Tibial nerve (tissue), 4 donors: ENCODE results near the gene SLC25A4. TPM values are rescaled to one million over a fixed set of nuclear protein-coding genes. Genes with fewer than 3 reads are reported as not detected.

Source experiments
- DNase-seq, 2 donors: peaks; one replicate each; pipeline ENCODE4 v3.0.0-alpha.2; 2019; ENCODE audit warnings: low spot score in 2 of 2
- H3K27ac ChIP-seq, 4 donors: fragments of 200-600 bp; sonication (generic) in 3 of 4; one replicate each; pipeline ENCODE4 v1.5.1; 2017 to 2019; ENCODE audit warnings: mild to moderate bottlenecking in 1 of 4
- H3K27me3 ChIP-seq, 2 donors: fragments of 200-600 bp; sonication (generic) in 1 of 2; one replicate each; pipeline versions ENCODE4 v1.5.1 to v1.6.0; 2017 to 2019
- H3K36me3 ChIP-seq, 3 donors: fragments of 200-600 bp; sonication (generic); one replicate each; pipeline ENCODE4 v1.5.1; 2018 to 2019
- H3K4me1 ChIP-seq, 4 donors: fragments of 200-600 bp; sonication (generic) in 3 of 4; one replicate each; pipeline ENCODE4 v1.5.1; 2017 to 2019
- H3K4me3 ChIP-seq, 4 donors: fragments of 200-600 bp; sonication (generic) in 3 of 4; one replicate each; pipeline ENCODE4 v1.5.1; 2017 to 2019; ENCODE audit warnings: mild to moderate bottlenecking in 1 of 4, moderate library complexity in 1 of 4
- H3K9me3 ChIP-seq, 4 donors: fragments of 200-600 bp; sonication (generic) in 3 of 4; one replicate each; pipeline ENCODE4 v1.5.1; 2017 to 2019
- EP300 ChIP-seq, 2 donors: sonication (generic); formaldehyde crosslinking; IDR thresholded peaks; one replicate each; pipeline ENCODE4 v1.6.1; 2017; ENCODE audit warnings: antibody characterized with exemption in 2 of 2, mild to moderate bottlenecking in 1 of 2
- POLR2A ChIP-seq, 2 donors: fragments of 450-650 bp; IDR thresholded peaks; one replicate each; pipeline ENCODE4 v1.6.1; 2017; ENCODE audit warnings: antibody characterized with exemption in 2 of 2, mild to moderate bottlenecking in 2 of 2, moderate library complexity in 2 of 2
- WGBS, 2 donors: methylation state at CpG; one replicate each; pipeline ENCODE4 v1.1.5; 2018; 5-methylcytosine and 5-hydroxymethylcytosine counted together
- total RNA-seq, 4 donors: library from RNA; depleted of rRNA; stranded (reverse); fragments of >200 nt; gene quantifications; one replicate each; pipeline ENCODE4 v1.1.0, GENCODE V29; 2016
- TF ChIP-seq, protein P1 (sequence below), 5 experiments: fragments of 200-600 bp in 3 of 5; fragments of 450-650 bp in 2 of 5; sonication (generic) in 3 of 5; IDR thresholded peaks; one replicate each; pipeline ENCODE4 v1.5.1; 2016 to 2019; ENCODE audit warnings: antibody characterized with exemption in 5 of 5, mild to moderate bottlenecking in 3 of 5, moderate library complexity in 2 of 5

Gene SLC25A4
- total RNA-seq, 4 donors from 2014 or later = 15.5 to 41.1 (median 24.0) TPM

DNA sequence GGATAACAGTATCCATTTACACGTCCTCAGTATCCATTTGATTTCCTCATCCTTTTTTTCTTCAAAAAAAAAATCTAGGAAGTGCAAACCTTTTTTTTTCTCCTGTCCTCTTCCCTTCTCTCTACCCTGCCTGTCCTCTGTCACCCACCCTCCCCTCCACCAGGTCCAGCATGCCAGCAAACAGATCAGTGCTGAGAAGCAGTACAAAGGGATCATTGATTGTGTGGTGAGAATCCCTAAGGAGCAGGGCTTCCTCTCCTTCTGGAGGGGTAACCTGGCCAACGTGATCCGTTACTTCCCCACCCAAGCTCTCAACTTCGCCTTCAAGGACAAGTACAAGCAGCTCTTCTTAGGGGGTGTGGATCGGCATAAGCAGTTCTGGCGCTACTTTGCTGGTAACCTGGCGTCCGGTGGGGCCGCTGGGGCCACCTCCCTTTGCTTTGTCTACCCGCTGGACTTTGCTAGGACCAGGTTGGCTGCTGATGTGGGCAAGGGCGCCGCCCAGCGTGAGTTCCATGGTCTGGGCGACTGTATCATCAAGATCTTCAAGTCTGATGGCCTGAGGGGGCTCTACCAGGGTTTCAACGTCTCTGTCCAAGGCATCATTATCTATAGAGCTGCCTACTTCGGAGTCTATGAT lies 1.7 kb downstream of the SLC25A4 start:
- Histone ChIP-seq H3K4me1 (peaks cover 0 to 27% (median 6%) of the 10 kb centered on the region in 4 donors), H3K36me3 (peaks cover 0 to 40% (median 0%) of the 10 kb centered on the region in 3 donors), H3K27me3 (no peaks in the 10 kb centered on the region), H3K4me3 (peak overlapping the region in 1 of 4 donors; percentile 69), H3K9me3 (no peaks in the 10 kb centered on the region), H3K27ac (peak overlapping the region in 2 of 4 donors; percentile 68 to 85)
- no peak for DNase-seq
- TF ChIP-seq POLR2A (IDR thresholded peaks at IDR 0.05) = no peak
- TF ChIP-seq EP300 (IDR thresholded peaks at IDR 0.05) = no peak
- TF ChIP-seq, protein P1, sequence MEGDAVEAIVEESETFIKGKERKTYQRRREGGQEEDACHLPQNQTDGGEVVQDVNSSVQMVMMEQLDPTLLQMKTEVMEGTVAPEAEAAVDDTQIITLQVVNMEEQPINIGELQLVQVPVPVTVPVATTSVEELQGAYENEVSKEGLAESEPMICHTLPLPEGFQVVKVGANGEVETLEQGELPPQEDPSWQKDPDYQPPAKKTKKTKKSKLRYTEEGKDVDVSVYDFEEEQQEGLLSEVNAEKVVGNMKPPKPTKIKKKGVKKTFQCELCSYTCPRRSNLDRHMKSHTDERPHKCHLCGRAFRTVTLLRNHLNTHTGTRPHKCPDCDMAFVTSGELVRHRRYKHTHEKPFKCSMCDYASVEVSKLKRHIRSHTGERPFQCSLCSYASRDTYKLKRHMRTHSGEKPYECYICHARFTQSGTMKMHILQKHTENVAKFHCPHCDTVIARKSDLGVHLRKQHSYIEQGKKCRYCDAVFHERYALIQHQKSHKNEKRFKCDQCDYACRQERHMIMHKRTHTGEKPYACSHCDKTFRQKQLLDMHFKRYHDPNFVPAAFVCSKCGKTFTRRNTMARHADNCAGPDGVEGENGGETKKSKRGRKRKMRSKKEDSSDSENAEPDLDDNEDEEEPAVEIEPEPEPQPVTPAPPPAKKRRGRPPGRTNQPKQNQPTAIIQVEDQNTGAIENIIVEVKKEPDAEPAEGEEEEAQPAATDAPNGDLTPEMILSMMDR (IDR thresholded peaks at IDR 0.05) = no peak
- WGBS, 2 donors = 82 to 87% methylated on average over 8 to 16 of the region's 16 CpGs

DNA sequence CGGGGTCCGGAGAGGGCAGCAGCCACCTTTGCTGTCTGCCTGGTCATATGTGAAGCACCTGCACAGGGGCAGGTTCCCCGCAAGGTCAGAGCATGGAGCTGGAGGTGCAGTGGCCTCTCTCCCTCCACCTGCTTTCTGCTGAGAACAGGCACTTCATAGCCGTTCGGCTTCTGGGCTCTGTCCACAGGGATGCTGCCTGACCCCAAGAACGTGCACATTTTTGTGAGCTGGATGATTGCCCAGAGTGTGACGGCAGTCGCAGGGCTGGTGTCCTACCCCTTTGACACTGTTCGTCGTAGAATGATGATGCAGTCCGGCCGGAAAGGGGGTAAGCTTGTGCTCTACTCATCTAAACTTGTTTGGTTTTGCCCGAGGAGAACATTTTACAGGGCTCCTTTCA lies 2.5 kb downstream of the SLC25A4 start:
- TF ChIP-seq, protein P1 (IDR thresholded peaks at IDR 0.05) = no peak
- TF ChIP-seq POLR2A (IDR thresholded peaks at IDR 0.05) = no peak
- 64 to 65% methylated on average over 10 to 13 of the region's 13 CpGs for WGBS, 2 donors
- H3K9me3 ChIP-seq = no peaks in the 10 kb centered on the region
- H3K36me3 ChIP-seq = peaks cover 0 to 48% (median 0%) of the 10 kb centered on the region in 3 donors
- peak overlapping the region in 2 of 4 donors; percentile 68 to 85 for H3K27ac ChIP-seq
- H3K4me3 ChIP-seq = no peak overlapping the region
- H3K4me1 ChIP-seq = peaks cover 0 to 27% (median 6%) of the 10 kb centered on the region in 4 donors
- no peaks in the 10 kb centered on the region for H3K27me3 ChIP-seq
- no peak for DNase-seq

DNA sequence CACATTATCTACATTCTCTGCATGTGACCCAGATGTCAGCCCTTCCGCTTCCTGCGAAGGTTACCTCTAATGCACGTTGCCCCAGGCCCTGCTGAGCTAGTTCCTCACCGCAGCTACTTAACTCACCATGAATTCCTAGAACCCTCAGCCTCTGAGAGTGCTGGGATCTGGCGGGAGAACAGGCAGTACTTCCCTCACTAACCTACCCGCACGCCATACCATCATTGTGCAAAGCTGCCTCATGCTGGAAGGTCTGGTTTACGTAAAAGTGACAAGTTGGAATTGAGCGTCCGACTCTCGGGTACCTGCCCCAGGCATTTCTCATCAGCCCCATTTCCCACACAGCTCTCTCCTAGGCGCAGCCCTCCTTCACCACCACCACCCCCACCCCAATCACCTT lies 6.3 kb downstream of the SLC25A4 start:
- H3K36me3 ChIP-seq = peaks cover 0 to 72% (median 4%) of the 10 kb centered on the region in 3 donors
- H3K4me1 ChIP-seq = peaks cover 0 to 22% (median 0%) of the 10 kb centered on the region in 4 donors
- no peak overlapping the region for H3K27ac ChIP-seq
- no peaks in the 10 kb centered on the region for H3K9me3 ChIP-seq
- H3K27me3 ChIP-seq = no peaks in the 10 kb centered on the region
- no peak for DNase-seq
- no peak for TF ChIP-seq POLR2A (IDR thresholded peaks at IDR 0.05)
- TF ChIP-seq, protein P1 (IDR thresholded peaks at IDR 0.05) = no peak
- no peak for TF ChIP-seq EP300 (IDR thresholded peaks at IDR 0.05)
- 90 to 92% methylated on average over 12 of the region's 12 CpGs for WGBS, 2 donors
- no peak overlapping the region for H3K4me3 ChIP-seq

DNA sequence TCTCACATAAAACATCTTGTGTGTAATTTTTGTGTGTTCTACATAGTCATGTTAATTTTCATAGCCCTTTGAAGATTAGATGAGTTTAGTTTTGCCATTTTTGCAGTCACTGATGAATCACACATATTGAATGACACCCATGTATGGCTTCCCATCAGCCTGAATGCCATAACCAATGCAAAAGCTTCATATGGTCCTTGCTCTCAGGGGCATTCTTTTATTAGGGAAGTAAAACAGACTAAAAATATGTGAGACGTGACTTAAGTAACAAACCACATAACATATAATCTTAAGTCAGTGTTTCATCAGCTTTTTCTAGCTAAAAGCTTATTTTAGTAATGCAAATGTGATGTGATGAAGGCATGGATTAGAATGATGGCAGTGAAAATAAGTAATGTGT lies 8.2 kb downstream of the SLC25A4 start:
- Histone ChIP-seq H3K4me3 (no peak overlapping the region), H3K9me3 (no peaks in the 10 kb centered on the region), H3K27me3 (no peaks in the 10 kb centered on the region), H3K4me1 (peaks cover 0 to 9% (median 0%) of the 10 kb centered on the region in 4 donors), H3K27ac (no peak overlapping the region), H3K36me3 (peaks cover 0 to 76% (median 4%) of the 10 kb centered on the region in 3 donors)
- no peak for DNase-seq
- WGBS, 2 donors = 89% methylated on average over 1 of the region's 1 CpG
- TF ChIP-seq EP300 (IDR thresholded peaks at IDR 0.05) (no peak), POLR2A (IDR thresholded peaks at IDR 0.05) (no peak)
- TF ChIP-seq, protein P1 (IDR thresholded peaks at IDR 0.05) = no peak

DNA sequence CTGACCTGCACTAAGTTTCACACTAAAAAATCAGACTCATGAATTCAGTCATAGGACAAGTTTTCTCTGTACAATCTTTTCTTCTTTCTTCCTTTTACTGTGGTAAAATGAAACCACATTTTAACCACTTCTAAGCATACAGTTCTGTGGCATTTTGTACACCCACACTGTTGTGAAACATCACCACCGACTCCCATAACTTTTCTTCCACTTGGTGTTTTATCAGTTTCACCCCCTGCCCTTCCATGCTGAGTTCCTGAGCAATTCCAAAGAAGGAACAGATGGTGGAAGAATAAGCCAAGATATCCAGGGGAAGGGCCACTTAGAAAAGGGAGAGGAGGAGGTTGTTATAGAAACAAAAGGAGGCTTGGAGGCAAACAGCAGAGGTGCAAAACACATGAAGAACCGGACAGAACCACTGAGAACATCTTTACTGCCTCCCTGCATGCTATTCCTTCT lies 22.6 kb downstream of the SLC25A4 start:
- Histone ChIP-seq H3K27me3 (no peaks in the 10 kb centered on the region), H3K4me3 (no peak overlapping the region), H3K36me3 (peaks cover 0 to 57% (median 8%) of the 10 kb centered on the region in 3 donors), H3K9me3 (no peaks in the 10 kb centered on the region), H3K27ac (peak overlapping the region in 1 of 4 donors; percentile 25), H3K4me1 (peaks cover 0 to 6% (median 0%) of the 10 kb centered on the region in 4 donors)
- WGBS, 2 donors = 18 to 36% methylated on average over 2 of the region's 2 CpGs
- TF ChIP-seq, protein P1 (IDR thresholded peaks at IDR 0.05) = no peak
- TF ChIP-seq POLR2A (IDR thresholded peaks at IDR 0.05) = no peak
- TF ChIP-seq EP300 (IDR thresholded peaks at IDR 0.05) = no peak
- no peak for DNase-seq
